ENCODE results near the gene BNIP3.
"Not testable (repeated sequence)": the region's sequence is repeated elsewhere in the genome, so short reads cannot be mapped to it uniquely, and the experiment has no call there.

BNIP3 gene

DNA sequence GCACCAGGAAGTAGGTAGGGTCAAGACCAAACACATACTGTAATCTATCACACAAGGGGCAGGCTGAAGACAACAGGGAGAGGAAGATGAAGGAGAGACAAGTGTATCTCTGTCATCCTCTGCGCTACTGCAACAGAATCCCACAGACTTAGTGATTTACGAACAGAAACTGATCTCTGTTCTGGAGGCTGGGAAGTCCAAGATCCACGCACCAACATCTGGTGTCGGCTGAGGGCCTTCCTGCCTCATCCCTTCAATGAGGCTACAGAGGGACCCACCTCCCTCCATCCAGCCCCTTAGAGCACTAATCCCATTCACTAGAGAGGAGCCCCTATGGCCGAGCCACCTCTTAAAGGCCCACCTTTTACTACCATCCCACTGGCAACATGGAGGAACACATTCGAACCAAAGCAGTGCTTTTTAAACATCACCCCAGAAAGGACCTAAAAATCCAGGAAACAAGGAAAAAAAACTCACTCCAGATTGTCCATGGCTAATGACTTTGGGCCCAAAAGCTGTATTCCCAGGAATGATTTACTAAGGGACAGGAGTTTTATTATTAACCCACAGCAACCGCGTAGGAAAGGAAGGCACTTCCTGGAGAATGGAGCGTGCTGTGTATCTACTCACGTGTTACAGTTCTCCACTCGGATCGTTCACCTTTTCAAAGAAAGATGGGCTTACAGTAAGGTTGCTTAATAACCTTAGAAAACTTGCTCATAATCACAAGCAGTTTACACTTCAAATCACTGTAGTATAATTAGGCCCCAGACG is 4.2 kb downstream of the BNIP3 start:
- no peak for DNase-seq (ENCODE audit: low read depth)

DNA sequence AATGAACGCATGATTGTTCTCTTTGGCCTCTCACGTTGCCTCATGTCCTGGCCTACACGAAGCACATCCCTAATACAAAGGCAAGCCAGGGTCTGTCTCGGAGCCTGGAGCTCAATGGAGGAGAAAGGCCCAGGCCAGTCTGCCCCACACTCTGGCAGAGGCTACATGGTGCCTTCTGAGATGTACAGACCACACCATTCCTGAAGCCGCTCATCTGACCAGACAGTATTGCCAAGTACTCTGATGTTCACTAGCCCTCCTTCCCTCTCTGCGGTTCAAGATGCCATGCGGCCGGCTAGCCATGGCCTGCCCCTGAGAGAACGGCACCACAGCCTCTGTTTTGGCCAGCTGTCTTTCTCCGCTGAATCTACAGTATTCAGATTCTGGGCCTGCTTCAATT is 5.9 kb downstream of the BNIP3 start:
- DNase-seq (ENCODE audit: low read depth), result no peak

DNA sequence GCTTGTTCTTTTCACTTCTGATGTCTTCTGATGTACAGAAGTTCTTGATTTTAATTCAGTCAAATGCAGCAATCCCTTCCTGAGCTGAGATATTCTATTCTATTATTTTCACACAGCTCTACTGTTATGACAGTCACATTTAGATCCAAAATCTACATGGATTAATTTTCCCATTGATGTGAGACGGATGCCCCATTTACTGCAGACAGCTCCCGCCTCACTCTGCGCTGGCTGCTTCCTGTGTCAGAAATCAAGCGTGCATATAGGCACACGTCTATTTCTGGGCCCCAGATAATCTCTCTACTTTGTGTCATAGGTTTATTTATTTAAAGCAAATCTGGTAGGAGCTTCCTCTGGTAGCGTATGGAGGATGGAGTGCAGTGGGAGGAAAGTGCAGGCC is 6.7 kb downstream of the BNIP3 start:
- no peak for DNase-seq (ENCODE audit: low read depth)

DNA sequence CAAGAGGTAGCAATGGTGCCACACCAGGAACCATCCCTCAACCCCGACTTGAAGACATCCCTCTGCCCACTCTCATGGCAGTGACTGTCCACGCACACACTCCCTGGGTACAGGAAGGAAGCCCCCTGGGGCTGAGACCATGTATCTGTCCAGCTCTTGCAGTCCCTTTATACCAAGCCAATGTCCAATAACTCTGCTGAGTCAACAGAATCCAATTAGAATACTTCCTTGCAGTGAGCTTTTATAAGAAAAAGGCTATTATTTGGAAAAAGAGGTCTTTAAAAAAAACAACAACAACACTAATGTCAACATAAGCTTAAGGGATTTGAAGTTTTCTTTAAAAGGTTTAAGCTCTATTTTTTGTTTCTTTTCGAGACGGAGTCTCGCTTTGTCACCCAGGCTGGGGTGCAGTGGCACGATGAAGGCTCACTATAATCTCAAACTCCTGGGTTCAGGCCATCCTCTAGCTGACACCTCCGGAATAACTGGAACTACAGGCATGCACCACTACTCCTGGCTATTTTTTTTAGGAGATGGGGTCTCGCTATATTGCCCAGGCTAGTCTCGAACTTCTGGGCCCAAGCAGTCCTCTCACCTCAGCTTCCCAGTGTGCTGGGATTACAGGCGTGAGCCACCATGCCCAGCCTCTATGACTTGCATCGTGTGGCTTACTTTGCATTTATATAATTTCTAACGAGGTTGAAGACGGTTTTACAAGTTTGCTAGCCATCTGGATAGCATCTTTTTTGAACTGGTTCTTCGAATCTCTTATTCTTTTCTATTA is 7.5 kb downstream of the BNIP3 start:
- no peak for DNase-seq (ENCODE audit: low read depth)

DNA sequence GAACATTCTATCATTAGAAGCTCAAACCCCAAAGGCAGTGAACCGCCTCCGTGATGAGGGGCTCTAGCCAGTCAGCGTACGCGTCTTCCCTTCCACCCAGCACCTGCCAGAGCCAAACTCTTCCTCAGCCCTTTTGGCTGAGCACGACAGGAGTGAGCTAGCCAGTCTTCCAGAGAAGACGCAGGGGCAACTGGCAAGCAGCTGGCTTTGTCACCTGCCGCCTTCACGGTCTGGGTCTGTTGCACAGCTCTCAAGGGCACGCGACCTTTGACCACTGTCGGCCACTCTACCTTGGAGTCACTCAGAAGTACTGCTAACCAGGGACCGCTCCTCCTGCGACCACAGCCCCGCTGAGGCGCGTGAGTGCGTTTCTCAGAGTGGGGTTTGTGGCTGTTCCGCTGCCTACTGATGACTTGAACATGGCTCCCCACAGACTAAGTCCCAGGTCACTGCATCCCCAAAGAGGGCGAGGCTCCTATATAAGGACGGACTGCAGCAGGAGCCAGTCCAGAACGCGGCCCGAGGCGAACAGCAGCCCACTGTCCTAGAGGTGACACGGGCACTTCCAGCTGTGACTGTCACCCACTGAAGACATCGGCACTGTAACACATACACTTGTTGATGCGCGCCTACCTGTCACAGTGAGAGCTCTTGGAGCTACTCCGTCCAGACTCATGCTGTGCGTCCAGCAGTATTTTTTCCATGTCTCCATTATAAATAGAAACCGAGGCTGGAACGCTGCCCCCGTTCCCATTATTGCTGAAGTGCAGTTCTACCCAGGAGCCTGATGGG is 8.4 kb downstream of the BNIP3 start:
- DNase-seq (ENCODE audit: low read depth), result no peak

DNA sequence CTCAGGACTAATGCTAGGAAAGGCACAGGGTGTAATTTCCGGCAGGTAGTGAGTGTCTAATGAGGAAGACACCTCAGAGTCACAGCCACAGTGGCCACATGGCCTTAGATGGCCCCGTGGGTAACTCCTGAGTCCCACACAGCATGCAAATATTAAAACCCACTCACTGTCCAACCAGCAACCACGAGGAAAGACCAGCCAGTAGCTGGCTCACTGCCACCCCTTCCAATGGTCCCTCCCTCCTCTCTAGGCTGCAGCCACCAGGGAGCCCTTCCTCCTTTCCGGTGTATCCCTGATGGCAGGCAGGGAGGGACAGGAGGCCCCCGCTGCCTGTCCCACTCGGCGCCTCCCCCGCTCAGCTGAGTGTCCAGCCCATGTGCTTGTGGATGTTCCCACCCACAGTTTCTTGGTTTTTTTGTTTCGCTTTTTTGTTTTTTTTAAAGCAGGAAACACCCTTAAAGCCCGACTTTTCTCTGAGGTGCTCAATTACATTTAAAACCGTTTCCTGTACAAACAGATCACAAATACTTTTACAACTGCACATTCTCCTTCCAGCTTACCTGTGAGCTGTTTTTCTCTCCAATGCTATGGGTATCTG is 9.2 kb downstream of the BNIP3 start:
- DNase-seq (ENCODE audit: low read depth), result no peak

DNA sequence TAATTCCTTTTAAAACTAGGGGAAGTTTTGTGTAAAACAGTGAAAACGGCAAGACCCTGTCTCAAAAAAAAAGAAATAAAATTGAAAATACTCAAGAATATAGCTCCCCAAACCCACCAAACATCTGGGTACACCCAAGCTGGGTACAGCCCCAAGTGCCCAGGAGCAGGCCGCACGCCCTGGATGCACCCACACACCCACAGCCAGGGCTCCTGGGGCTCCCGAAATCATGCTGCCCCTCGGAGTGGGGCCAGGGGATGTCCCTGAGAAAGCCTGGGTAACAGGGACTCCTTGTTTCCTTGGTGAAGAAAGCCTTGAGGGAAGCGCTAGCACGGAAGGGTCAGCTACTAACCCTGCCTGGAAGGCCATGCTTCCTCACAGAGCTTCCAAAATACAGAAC is 10.1 kb downstream of the BNIP3 start:
- no peak for DNase-seq (ENCODE audit: low read depth)

DNA sequence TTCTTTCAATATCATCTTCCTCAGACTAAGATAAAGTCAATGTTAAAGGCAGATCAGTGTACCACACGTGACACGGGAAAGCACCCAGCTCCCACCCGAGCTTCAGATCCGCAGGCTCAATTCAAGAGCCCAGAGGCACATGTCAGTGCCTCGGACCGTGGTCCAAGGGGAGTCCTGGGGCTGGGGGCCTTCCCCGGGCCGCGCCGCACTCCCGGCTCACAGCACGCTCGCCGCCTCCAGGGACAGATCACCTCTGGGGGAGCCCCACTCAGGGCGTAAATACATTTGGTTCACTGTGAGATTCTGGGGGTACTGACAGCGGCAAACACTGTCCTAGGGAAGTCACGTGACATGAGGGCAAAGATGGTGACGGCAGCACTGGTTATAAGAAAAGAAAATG is 10.8 kb downstream of the BNIP3 start:
- DNase-seq (ENCODE audit: low read depth), result no peak

DNA sequence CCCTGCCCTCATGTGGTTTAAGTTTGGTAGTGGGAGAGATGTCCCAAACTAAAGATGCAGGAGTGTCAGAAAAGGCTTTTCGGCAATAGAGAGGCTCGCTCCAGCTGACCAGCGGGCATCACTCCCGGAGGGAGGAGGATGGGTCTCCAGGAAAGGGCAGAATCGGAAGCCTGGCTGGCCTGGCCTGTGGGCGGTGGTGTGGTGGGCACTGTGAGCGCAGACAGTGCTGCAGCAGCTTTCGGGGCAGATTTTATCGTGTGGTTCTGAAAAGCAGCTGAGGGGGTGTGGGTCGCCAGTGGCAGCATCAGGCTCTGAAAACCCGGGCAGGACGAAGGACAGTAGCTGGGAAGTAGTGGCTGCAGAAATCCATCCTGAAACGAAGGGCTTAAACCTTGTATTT is 12.8 kb downstream of the BNIP3 start:
- DNase-seq (ENCODE audit: low read depth), result no peak

DNA sequence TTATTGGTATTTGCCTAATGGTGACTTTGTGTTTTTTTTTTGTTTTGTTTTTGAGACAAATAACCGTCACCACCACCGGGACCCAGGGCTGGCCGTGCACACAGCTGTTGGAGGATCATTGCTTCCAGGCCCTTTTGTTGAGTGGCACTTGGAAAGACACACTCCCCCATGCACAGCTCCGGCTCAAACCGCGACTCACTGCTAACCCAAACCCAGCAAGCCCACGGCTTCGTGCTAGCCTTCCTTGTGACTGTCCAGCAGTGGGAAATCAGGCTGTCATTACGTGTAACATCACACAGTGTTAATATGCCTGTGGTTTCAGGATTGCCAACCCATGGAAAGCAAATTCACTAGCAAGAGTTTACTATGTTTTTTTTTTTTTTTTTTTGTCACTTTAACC is 17.4 kb downstream of the BNIP3 start:
- DNase-seq (ENCODE audit: low read depth), result no peak

DNA sequence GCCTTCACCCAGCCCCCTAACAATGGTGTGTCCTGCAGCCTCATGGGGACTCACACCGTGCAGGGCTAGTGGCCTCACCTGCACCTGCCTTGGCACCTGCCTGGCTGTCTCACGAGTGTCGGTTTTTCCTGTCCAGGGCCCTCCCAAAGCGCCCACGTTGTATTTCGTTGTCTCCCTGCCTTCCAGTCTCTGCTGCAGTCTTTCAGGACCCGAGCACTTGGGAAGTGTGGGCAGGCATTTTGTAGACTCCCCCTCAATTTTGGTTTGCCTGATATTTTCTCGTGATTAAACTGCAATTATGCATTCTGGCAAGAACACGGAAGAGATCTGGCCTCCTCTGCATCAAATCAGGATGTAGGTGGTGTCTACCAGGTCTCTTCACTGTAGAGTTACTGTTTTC is 17.9 kb downstream of the BNIP3 start:
- no peak for DNase-seq (ENCODE audit: low read depth)

DNA sequence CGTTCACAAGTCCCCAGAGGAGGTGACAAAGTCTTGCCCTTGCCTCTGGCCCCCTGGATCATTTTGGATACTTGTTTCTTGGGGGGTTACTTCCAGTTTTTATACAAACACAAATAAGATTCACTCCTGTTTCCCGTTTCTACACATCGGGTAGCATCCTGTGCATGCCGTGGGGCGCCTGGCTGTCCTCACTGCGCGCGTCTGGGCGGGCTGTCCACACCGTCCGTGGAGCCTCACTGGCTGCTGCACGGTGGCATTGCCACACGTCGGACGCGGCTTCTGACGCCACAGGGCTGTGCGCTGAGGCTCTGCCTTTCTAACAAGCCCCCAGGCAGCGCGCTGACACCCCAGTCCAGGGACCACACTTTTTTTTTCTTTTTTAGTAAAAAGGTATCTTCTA is 18.4 kb downstream of the BNIP3 start:
- no peak for DNase-seq (ENCODE audit: low read depth)

DNA sequence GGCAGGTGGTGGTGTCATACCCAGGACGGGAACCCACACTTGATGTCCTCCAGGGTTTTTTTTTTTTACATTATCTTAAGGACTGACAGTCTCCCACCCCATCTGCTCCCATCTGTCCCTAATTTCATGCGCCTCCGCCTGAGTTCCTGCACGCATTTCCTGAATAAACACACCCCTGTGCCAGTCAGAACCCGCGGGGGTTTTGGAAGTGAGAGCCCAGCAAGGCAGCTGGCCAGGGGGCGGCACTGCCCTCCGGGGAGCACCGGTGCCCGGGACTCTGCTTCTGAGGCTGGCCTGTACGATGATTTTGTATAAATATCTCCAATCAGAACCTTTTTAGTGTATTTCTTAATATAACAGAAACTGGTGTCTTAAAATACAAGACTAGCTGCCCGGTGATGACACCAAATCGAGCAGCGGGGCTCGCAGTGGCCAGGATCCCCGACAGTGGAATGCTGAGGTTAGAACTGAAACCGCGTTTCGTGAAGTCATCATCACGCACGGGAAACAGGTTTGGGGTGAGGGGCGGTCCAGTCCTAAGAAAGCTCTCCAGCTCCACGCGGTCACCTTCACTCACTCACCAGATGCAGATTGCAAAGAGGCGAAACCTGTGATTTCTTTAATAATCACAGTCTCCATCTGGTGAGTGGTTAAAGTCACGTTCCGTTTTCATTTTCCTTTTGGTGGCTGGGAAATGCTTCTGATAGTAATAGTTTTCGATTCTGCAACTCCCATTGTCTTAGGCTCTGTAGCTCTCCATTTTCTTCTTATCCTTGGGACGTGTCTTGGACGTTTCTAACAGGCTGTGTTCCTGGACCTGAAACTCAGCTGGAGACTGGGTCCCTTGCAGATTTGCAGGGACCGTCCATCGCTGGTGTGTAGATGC is 19.7 kb downstream of the BNIP3 start:
- DNase-seq (ENCODE audit: low read depth), result no peak

DNA sequence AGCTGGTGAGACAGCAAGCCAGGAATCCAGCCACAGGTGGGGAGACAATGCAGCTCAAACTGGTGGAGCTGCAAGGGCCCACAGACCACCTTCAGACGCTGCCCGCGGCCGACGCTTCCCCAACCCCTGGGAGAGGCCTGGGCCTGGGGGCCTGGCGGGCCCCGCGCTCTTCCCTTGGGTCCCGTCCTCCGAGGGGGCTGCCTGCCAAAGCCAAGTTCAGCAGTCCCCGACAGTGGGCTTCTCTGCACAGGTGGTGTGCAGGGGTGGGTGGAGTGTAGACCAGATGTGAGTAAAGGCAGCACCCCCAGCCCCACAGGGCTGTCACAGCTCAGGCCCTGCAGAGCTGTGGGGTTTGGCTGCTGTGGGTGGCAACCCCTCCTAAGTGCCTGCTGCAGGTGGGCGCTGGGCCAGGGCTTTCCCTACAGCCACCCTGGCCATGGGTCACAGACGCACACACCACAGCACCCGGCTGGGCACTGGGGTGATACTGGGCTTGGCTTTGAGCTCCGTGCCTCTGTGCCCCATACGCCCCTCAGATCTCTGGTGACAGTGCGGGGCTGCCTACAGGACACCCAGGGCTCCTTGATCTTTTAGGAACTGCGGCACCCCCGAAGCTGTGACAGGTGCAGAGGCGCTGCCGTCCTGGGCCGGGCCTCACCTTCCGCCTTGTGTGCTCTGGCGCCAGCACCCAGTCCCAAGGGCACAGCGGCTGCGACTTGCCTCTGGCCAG is 20.5 kb downstream of the BNIP3 start:
- no peak for DNase-seq (ENCODE audit: low read depth)

DNA sequence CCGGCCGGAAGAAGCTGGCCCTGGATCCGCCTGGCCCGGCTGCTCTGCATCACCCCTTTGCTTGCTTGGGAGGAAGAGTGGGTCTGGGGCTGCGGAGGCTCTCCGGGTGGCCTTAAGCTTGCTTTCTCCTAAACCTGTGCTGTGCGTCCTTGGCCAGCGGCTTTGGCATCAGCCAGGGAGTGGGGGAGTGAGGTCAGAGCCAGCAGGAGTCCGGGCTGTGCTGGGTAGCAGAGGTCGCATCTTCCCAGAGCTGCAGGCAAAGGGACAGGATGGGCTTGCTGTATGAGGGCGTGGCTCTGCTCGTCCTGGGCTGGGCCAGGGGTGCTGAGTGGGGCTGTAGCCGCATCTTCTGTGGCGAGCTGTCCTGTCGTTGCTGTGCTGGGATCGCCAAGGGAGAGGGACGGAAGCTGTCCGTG is 21.1 kb downstream of the BNIP3 start:
- DNase-seq (ENCODE audit: low read depth), result no peak

DNA sequence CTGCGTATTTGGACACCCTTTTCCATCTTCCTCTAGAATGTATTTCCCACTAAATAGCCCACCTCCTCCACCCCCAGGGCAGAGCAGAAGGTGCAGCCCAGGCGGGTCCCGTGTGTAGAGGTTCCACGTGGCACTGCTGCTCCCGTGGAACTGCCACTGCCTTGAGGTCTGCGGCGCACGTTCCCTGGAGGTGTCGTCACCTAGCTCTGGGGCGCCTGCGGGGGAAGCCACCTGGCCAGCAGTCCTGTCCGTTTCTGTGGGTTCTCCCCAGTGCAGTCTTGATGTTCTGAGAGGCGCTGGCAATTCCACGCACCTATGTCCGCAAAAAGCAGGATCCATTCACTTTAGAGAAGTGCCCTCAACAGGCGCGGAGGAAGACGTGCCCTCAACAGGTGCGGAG is 21.9 kb downstream of the BNIP3 start:
- DNase-seq (ENCODE audit: low read depth), result no peak

DNA sequence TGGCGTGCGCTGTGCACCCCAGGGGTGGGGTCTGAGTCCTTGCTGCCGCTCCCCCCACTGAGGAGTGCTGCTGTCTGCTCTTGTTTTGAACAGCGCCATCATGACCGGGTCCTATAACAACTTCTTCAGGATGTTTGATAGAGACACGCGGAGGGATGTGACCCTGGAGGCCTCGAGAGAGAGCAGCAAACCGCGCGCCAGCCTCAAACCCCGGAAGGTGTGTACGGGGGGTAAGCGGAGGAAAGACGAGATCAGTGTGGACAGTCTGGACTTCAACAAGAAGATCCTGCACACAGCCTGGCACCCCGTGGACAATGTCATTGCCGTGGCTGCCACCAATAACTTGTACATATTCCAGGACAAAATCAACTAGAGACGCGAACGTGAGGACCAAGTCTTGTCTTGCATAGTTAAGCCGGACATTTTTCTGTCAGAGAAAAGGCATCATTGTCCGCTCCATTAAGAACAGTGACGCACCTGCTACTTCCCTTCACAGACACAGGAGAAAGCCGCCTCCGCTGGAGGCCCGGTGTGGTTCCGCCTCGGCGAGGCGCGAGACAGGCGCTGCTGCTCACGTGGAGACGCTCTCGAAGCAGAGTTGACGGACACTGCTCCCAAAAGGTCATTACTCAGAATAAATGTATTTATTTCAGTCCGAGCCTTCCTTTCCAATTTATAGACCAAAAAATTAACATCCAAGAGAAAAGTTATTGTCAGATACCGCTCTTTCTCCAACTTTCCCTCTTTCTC is 26.0 kb downstream of the BNIP3 start:
- no peak for DNase-seq (ENCODE audit: low read depth)

DNA sequence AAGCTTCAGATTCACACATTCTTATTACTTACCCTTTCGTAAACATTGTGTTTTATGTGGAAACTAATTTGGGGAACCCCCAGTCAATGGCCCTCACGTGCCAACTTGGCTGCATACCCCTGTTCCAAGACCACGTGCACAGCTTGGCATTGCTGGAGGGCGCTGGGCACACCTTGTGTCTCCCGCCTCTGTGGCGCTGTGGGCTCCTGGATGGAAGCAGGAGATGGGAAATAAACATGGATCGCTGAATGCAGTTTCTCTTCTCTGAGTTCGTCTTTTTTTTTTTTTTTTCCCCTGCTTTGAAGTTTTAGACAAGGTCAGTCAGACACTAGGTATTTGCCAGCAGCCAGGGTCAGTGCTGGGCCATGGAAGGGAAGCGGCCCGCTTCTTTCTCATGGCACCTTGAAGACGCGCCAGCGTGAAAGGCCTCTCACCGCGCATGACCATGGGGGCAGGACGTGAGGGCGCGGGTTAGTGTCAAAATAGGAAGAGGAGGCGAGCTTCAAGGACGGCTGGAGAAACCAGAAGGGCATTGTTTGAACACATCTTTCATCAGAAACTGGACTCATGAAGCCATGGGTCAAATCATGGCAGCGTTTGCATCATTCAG is 27.3 kb downstream of the BNIP3 start:
- DNase-seq (ENCODE audit: low read depth), result no peak

DNA sequence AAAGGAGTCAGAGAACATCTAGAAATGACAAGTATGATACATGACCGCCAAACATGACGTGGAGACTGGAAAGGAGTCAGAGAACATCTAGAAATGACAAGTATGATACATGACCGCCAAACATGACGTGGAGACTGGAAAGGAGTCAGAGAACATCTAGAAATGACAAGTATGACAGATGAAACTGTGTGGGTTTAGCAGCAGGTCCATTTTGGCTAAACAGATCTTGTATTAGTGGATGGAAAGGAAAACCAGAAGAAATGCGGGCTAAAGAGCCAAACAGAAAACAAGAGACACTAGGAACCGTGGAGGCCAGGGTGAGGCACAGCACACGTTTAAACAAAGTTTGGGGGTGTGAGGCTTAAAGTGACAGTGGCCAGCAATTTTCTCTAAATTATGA is 31.8 kb downstream of the BNIP3 start:
- not testable (repeated sequence) for DNase-seq (ENCODE audit: low read depth)
